ENCODE measurements around the gene TPRN.

GRCh38 chr9:137205126-137206069, 4.9 kb upstream of the TPRN start, which contains the start of the genes NDOR1 and TMEM203:
- no peak for TF ChIP-seq CTCF (IDR thresholded peaks at IDR 0.05; ENCODE audit: low read depth, low read length)
- peak; percentile 55; the same call in 1 of the 2 replicates for TF ChIP-seq MAX (IDR thresholded peaks at IDR 0.05; ENCODE audit: low read depth, low read length)
- TF ChIP-seq POLR2A (IDR thresholded peaks at IDR 0.05; ENCODE audit: extremely low read depth, insufficient read length) = peak; percentile 43
- TF ChIP-seq MYC (IDR thresholded peaks at IDR 0.05; ENCODE audit: low read depth, low read length) = peak; percentile 88
